C4-2B (cell line): ENCODE data around the gene SLC25A25.

Source experiments
- CTCF ChIP-seq: fragments of 450-650 bp; conservative IDR thresholded peaks from 2 replicates; pipeline ENCODE4 v1.5.1; 2017; ENCODE audit warnings: mild to moderate bottlenecking
- ZFX ChIP-seq: fragments of 450-650 bp; IDR thresholded peaks from 2 replicates; pipeline ENCODE4 v1.6.1; 2017

- TF ChIP-seq CTCF, result no peak
- no peak for TF ChIP-seq ZFX
Observed at GRCh38 chr9:128145536-128145935, 77.5 kb downstream of the SLC25A25 start.
